HepG2 (cell line): ENCODE measurements around the gene PCGF2. TPM values are rescaled to one million over a fixed set of nuclear protein-coding genes. Genes with fewer than 3 reads are reported as not detected.

Experiments used
- ASH2L ChIP-seq: fragments of 300-600, 200-600 bp; sonication (generic); IDR thresholded peaks from 2 replicates; pipeline ENCODE4 v1.7.0; 2017; ENCODE audit warnings: low read depth, mild to moderate bottlenecking, moderate library complexity, mixed read lengths, low read length; ENCODE audit not compliant: insufficient read length
- CBX1 ChIP-seq: IDR thresholded peaks from one replicate; pipeline ENCODE4 v1.6.1; 2016; ENCODE audit warnings: antibody characterized with exemption, low read depth
- CERS6 ChIP-seq: sonication (generic); formaldehyde crosslinking; IDR thresholded peaks from 2 replicates; pipeline ENCODE4 v1.5.0; 2020; ENCODE audit warnings: missing genetic modification reagents
- E2F5 ChIP-seq: sonication (generic); formaldehyde crosslinking; conservative IDR thresholded peaks from 2 replicates; pipeline ENCODE4 v1.4.0; 2020; ENCODE audit warnings: missing genetic modification reagents
- FLYWCH1 ChIP-seq: sonication (generic); formaldehyde crosslinking; IDR thresholded peaks from 2 replicates; pipeline ENCODE4 v1.8.1; 2023; ENCODE audit warnings: mild to moderate bottlenecking, missing genetic modification reagents
- GTF3A ChIP-seq: sonication (generic); formaldehyde crosslinking; conservative IDR thresholded peaks from 2 replicates; pipeline ENCODE4 v1.4.0; 2020; ENCODE audit warnings: mild to moderate bottlenecking, missing genetic modification reagents
- HMG20A ChIP-seq: IDR thresholded peaks from 2 replicates; pipeline ENCODE4 v1.6.1; 2016; ENCODE audit warnings: borderline replicate concordance
- HMGXB4 ChIP-seq, 2 experiments: sonication (generic) in 1 of 2; formaldehyde crosslinking in 1 of 2; IDR thresholded peaks; 2 replicates each; pipeline versions ENCODE4 v1.4.0 to v1.6.1; 2018 to 2020; ENCODE audit warnings: missing genetic modification reagents in 2 of 2, borderline replicate concordance in 1 of 2, low read depth in 1 of 2, mild to moderate bottlenecking in 1 of 2, missing biosample characterization in 1 of 2
- KAT2B ChIP-seq: fragments of 150-350 bp; IDR thresholded peaks from 2 replicates; pipeline ENCODE4 v1.6.1; 2014; ENCODE audit warnings: low read depth, low read length, borderline replicate concordance
- PITX1 ChIP-seq: sonication (generic); formaldehyde crosslinking; IDR thresholded peaks from 2 replicates; pipeline ENCODE4 v1.5.1; 2020; ENCODE audit warnings: mild to moderate bottlenecking, missing genetic modification reagents
- PLRG1 ChIP-seq: fragments of 450-650 bp; conservative IDR thresholded peaks from 2 replicates; pipeline ENCODE4 v1.6.1; 2016
- POGZ ChIP-seq: sonication (generic); formaldehyde crosslinking; IDR thresholded peaks from 2 replicates; pipeline ENCODE4 v1.4.0; 2020; ENCODE audit warnings: mild to moderate bottlenecking, missing genetic modification reagents
- POLR2G ChIP-seq: fragments of 200-400 bp; formaldehyde crosslinking; IDR thresholded peaks from 2 replicates; pipeline ENCODE4 v1.6.1; 2018; ENCODE audit warnings: mild to moderate bottlenecking, low read depth, low read length, moderate library complexity
- SMAD3 ChIP-seq: sonication (generic); formaldehyde crosslinking; IDR thresholded peaks from 2 replicates; pipeline ENCODE4 v1.4.0; 2020; ENCODE audit warnings: missing genetic modification reagents
- SP5 ChIP-seq: IDR thresholded peaks from 2 replicates; pipeline ENCODE4 v1.6.1; 2016; ENCODE audit warnings: low read depth, borderline replicate concordance
- SPEN ChIP-seq: sonication (generic); formaldehyde crosslinking; IDR thresholded peaks from 2 replicates; pipeline ENCODE4 v1.5.1; 2020; ENCODE audit warnings: low read depth, mild to moderate bottlenecking, missing genetic modification reagents
- TEAD2 ChIP-seq: sonication (generic); formaldehyde crosslinking; IDR thresholded peaks from 2 replicates; pipeline ENCODE4 v1.9.0; 2021; ENCODE audit warnings: missing genetic modification reagents
- ZBTB3 ChIP-seq: sonication (generic); formaldehyde crosslinking; IDR thresholded peaks from 2 replicates; pipeline ENCODE4 v1.4.0; 2020; ENCODE audit warnings: low read depth, mild to moderate bottlenecking, moderate library complexity, missing genetic modification reagents, borderline replicate concordance
- ZMAT3 ChIP-seq: sonication (generic); formaldehyde crosslinking; conservative IDR thresholded peaks from 2 replicates; pipeline ENCODE4 v1.7.0; 2021; ENCODE audit warnings: missing genetic modification reagents
- ZNF10 ChIP-seq: sonication (generic); formaldehyde crosslinking; IDR thresholded peaks from 2 replicates; pipeline ENCODE4 v1.4.0; 2020; ENCODE audit warnings: mild to moderate bottlenecking, low read depth, missing genetic modification reagents, borderline replicate concordance
- ZNF121 ChIP-seq: sonication (generic); formaldehyde crosslinking; IDR thresholded peaks from 2 replicates; pipeline ENCODE4 v1.5.0; 2020; ENCODE audit warnings: mild to moderate bottlenecking, missing genetic modification reagents
- ZNF17 ChIP-seq: sonication (generic); formaldehyde crosslinking; IDR thresholded peaks from 2 replicates; pipeline ENCODE4 v1.5.0; 2020; ENCODE audit warnings: mild to moderate bottlenecking, missing genetic modification reagents
- ZNF234 ChIP-seq: sonication (generic); formaldehyde crosslinking; conservative IDR thresholded peaks from 2 replicates; pipeline ENCODE4 v1.5.1; 2020; ENCODE audit warnings: mild to moderate bottlenecking, missing genetic modification reagents
- ZNF282 ChIP-seq: fragments of 450-650 bp; IDR thresholded peaks from 2 replicates; pipeline ENCODE4 v1.6.1; 2018; ENCODE audit not compliant: partially characterized antibody
- ZNF382 ChIP-seq: sonication (generic); formaldehyde crosslinking; IDR thresholded peaks from 2 replicates; pipeline ENCODE4 v1.5.0; 2020; ENCODE audit warnings: missing genetic modification reagents, mild to moderate bottlenecking, borderline replicate concordance
- ZNF503 ChIP-seq: sonication (generic); formaldehyde crosslinking; IDR thresholded peaks from 2 replicates; pipeline ENCODE4 v1.4.0; 2020; ENCODE audit warnings: missing genetic modification reagents
- ZNF678 ChIP-seq: sonication (generic); formaldehyde crosslinking; IDR thresholded peaks from 2 replicates; pipeline ENCODE4 v1.4.0; 2020; ENCODE audit warnings: mild to moderate bottlenecking, missing genetic modification reagents
- polyA plus RNA-seq, 8 experiments: library from polyadenylated mRNA; depleted of rRNA in 3 of 8; stranded (reverse) in 7 of 8; unstranded in 1 of 8; fragments of >200 nt; fragmentation: Illumina TruSeq in 4 of 8; extraction: Trizol in 4 of 8; gene quantifications; 2 replicates each; pipeline versions ENCODE4 v1.2.1 to v1.2.3, GENCODE V29; 2011 to 2016; ENCODE audit warnings: low read depth in 4 of 8, missing spikeins in 1 of 8, mixed read lengths in 1 of 8; ENCODE audit not compliant: insufficient read depth in 1 of 8
- total RNA-seq, 5 experiments: library from RNA; depleted of rRNA; stranded (reverse); fragments of >200 nt; fragmentation: Illumina TruSeq; extraction: Trizol; gene quantifications; 2 replicates each; pipeline ENCODE4 v1.2.3, GENCODE V29; 2016; ENCODE audit warnings: low read depth in 1 of 5

PCGF2 gene
- total and polyA plus RNA-seq, 2 of the 13 experiments (the other 11 are each of a cell fraction or from before 2014, with no cell fraction given): 11.6 to 29.4 TPM

- TF ChIP-seq ZNF382 (no peak), ZNF282 (no peak), ZNF503 (CRISPR knock-in tag) (peak; percentile 58; the same call in 1 of the 2 replicates), HMGXB4 (CRISPR knock-in tag; IDR thresholded peaks at IDR 0.05; ENCODE audit: borderline replicate concordance in 1 of 2, low read depth in 1 of 2) (peak in 1 of 2 experiments; percentile 88; a peak in 2 of 4 replicates), GTF3A (no peak), E2F5 (CRISPR knock-in tag) (peak; percentile 11; the same call in 1 of the 2 replicates), POLR2G (peak; percentile 67), CBX1 (peak; percentile 53), ZNF678 (CRISPR knock-in tag) (no peak), SPEN (peak; percentile 86; the same call in 1 of the 2 replicates), PITX1 (no peak), ASH2L (no peak), FLYWCH1 (CRISPR knock-in tag) (no peak), KAT2B (no peak), ZNF121 (no peak), ZNF10 (CRISPR knock-in tag) (no peak), SMAD3 (no peak), PLRG1 (no peak), ZNF234 (no peak), ZBTB3 (no peak), POGZ (CRISPR knock-in tag) (no peak), TEAD2 (CRISPR knock-in tag) (no peak), HMG20A (CRISPR knock-in tag) (no peak), CERS6 (no peak), ZNF17 (no peak), SP5 (CRISPR knock-in tag) (peak; percentile 64; the same call in 1 of the 2 replicates), ZMAT3 (CRISPR knock-in tag) (no peak)
Observed at GRCh38 chr17:38729886-38730525, 18.1 kb downstream of the PCGF2 start, which contains the start of gene CISD3 (continued).
